RWPE1 (cell line): ENCODE data around the gene RRP8.
A peak's percentile ranks its signal among the peaks of the same experiment; 100 is the strongest.

Experiments
- CTCF ChIA-PET: fragments of 350-600 bp; sonication (Branson Sonifier 250); formaldehyde crosslinking; extraction: SDS; loops from one replicate; lab custom pipeline; 2021; lab: Yijun Ruan, JAX
- POLR2A ChIA-PET: fragments of 400-600 bp; formaldehyde crosslinking; extraction: SDS; loops from one replicate; lab custom pipeline; 2020; ENCODE audit warnings: antibody characterized with exemption; ENCODE audit not compliant: low non-redundant PET; lab: Yijun Ruan, JAX
- DNase-seq: peaks from one replicate; pipeline ENCODE4 v3.0.0; 2012; ENCODE audit warnings: low spot score
- H3K27ac ChIP-seq: fragments of 450-650 bp; 2 replicates; pipeline ENCODE4 v1.5.1; 2017
- TF ChIP-seq, protein P1 (sequence below): fragments of 450-650 bp; conservative IDR thresholded peaks from 2 replicates; pipeline ENCODE4 v1.5.1; 2017; ENCODE audit warnings: low read depth, mild to moderate bottlenecking

Gene RRP8

DNA sequence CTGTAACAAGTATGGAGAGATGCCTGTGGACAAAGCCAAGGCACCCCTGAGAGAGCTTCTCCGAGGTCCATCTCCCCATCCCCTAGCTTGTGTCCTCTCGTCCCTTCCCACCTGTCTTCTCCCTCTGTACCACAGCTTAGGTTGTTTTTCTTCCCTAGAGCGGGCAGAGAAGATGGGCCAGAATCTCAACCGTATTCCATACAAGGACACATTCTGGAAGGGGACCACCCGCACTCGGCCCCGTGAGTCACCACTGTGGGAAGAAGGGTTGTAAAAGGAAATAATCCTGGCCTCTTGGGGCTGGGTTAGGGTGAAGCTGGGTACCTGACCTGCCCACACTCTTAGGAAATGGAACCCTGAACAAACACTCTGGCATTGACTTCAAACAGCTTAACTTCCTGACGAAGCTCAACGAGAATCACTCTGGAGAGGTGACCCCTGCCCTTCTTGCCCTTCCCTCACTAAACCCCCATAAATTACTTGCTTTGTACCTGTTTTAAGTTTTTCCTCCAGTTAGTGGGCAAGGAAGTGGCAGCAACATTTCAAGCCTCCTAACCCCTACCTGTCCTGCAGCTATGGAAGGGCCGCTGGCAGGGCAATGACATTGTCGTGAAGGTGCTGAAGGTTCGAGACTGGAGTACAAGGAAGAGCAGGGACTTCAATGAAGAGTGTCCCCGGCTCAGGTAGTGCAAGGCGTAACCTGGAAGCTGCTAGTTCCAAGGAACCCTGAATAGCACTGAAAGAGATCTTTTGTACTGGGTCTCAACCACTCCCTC is 5.5 kb upstream of the RRP8 start:
- POLR2A ChIA-PET = no interaction called here
- TF ChIP-seq, protein P1, sequence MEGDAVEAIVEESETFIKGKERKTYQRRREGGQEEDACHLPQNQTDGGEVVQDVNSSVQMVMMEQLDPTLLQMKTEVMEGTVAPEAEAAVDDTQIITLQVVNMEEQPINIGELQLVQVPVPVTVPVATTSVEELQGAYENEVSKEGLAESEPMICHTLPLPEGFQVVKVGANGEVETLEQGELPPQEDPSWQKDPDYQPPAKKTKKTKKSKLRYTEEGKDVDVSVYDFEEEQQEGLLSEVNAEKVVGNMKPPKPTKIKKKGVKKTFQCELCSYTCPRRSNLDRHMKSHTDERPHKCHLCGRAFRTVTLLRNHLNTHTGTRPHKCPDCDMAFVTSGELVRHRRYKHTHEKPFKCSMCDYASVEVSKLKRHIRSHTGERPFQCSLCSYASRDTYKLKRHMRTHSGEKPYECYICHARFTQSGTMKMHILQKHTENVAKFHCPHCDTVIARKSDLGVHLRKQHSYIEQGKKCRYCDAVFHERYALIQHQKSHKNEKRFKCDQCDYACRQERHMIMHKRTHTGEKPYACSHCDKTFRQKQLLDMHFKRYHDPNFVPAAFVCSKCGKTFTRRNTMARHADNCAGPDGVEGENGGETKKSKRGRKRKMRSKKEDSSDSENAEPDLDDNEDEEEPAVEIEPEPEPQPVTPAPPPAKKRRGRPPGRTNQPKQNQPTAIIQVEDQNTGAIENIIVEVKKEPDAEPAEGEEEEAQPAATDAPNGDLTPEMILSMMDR = no peak
- CTCF ChIA-PET = no interaction called here
- no peak for DNase-seq
- H3K27ac ChIP-seq = peak overlapping the region; percentile 99

DNA sequence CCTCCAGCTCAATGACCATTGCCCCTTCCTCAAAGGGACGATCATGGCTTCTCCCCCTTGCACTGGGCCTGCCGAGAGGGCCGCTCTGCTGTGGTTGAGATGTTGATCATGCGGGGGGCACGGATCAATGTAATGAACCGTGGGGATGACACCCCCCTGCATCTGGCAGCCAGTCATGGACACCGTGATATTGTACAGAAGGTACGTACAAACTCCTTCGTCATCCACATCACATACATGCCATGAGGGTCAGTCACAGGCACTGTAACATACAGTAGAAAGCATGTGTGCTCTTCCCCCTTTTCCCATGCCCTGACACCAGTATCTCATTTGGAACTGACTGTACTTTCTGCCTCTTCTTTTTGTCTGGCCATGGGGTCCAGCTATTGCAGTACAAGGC is 4.6 kb upstream of the RRP8 start:
- TF ChIP-seq, protein P1 = no peak
- ChIA-PET CTCF (interaction anchor here (0.6 kb wide), 1 partner anchor 69 kb away, joined by 4 read pairs; no protein-coding TSS in a partner anchor), POLR2A (no interaction called here)
- peak overlapping the region; percentile 36; the same call in 1 of the 2 replicates for H3K27ac ChIP-seq
- DNase-seq = no peak

DNA sequence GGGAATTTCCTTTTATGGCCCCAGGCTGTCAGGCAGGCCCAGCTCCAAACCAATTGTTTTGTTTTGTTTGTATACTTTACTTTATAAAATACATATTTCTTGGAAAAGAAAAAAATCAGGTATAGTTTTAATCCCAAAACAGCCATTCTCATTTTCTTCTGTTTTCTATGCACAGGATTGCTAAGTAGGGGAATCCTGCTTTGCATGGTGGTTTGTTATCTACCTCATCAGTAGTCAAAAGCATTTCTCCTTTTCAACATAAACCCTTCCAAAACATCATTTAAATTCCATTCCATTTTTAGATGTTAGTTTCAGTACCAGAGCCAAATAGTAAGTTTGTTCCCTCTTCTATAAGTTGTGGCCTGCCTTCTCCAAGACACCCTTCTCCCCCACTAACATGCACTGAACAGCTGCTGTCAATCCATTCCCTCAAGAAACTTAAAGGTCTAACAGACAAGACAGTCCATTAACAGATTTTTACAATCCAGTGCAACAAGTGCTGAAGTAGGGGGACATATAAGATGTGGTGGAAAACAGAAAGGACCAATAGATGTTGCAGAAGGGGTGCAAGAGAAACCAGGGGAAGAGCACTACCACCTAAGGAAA is 3.9 kb upstream of the RRP8 start:
- POLR2A ChIA-PET = interaction anchor here (0.6 kb wide), 1 partner anchor 76 kb away, joined by 3 read pairs; the partner anchor contains the start of gene MRPL17
- CTCF ChIA-PET = interaction anchor here (0.6 kb wide), 2 partner anchors 68 to 99 kb away, joined by 4 read pairs; no protein-coding TSS in a partner anchor
- peak overlapping the region; percentile 88 for H3K27ac ChIP-seq
- no peak for DNase-seq
- TF ChIP-seq, protein P1 = no peak

DNA sequence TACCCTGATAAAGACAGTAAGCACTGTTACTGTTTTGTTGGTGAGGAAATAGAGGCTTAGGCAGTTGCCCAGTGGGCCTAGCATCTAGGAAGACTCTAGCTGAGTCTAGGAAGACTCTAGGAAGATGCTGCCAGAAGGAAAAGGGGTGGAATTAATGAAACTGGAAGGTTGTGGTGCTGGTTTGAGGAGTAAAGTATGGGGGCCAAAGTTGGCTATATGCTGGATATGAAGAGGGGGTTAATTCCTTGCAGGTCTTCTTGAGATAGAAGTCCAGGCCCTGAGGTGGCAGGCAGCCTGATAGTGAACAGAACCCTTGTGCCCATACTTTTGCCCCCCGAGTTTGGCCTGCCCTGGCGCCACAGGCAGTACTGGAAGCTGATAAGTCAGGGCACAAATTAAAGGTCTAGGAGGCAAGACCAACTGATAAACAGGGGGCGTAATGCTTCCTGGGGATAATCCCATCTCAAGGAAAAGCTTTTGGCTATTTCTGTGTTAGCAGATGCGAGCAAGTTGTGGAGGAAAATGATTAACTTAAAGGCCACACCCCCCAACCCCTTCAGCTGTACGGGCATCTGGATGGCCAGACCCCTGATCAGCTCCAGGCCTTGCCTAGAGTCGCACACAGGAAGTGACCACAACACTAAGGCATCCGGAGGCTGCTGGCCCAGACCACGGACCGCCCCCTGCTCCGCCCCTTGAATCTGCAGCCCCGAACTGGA is 3.2 kb upstream of the RRP8 start:
- CTCF ChIA-PET = interaction anchor here (0.6 kb wide), 3 partner anchors 82 to 131 kb away, joined by 4 read pairs; no protein-coding TSS in a partner anchor
- POLR2A ChIA-PET = interaction anchor here (0.5 to 0.6 kb wide), 2 partner anchors 39 to 77 kb away, joined by 3 read pairs; partner anchors contain the start of gene MRPL17
- TF ChIP-seq, protein P1 = no peak
- peak; percentile 84 for DNase-seq
- H3K27ac ChIP-seq = peak overlapping the region; percentile 88

DNA sequence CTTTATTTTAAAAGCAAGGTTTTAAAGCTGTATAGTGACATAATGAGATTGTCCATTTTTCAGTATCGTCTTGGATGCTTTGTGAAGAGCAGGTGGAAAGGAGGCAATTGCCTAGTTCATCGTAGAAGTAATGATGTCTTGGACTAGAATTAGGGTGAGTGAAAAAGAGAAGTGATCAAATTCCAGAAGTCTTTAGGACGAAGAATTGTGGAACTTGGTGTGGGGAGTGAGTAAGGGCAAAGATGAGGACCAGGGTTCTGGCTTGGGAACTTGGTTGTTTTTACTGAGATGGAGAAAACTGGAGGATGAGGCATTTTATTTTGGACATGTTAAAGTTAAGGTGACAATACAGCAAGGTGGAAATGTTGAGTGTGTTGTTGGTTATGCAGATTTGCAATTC is 1.4 kb upstream of the RRP8 start:
- ChIA-PET CTCF (no interaction called here), POLR2A (no interaction called here)
- TF ChIP-seq, protein P1 = no peak
- no peak for DNase-seq
- peak overlapping the region; percentile 92; the same call in 1 of the 2 replicates for H3K27ac ChIP-seq
